ENCODE data around the gene CFC1B.
"Not testable (repeated sequence)": the region's sequence is repeated elsewhere in the genome, so short reads cannot be mapped to it uniquely, and the experiment has no call there.

- TF ChIP-seq, protein P1, sequence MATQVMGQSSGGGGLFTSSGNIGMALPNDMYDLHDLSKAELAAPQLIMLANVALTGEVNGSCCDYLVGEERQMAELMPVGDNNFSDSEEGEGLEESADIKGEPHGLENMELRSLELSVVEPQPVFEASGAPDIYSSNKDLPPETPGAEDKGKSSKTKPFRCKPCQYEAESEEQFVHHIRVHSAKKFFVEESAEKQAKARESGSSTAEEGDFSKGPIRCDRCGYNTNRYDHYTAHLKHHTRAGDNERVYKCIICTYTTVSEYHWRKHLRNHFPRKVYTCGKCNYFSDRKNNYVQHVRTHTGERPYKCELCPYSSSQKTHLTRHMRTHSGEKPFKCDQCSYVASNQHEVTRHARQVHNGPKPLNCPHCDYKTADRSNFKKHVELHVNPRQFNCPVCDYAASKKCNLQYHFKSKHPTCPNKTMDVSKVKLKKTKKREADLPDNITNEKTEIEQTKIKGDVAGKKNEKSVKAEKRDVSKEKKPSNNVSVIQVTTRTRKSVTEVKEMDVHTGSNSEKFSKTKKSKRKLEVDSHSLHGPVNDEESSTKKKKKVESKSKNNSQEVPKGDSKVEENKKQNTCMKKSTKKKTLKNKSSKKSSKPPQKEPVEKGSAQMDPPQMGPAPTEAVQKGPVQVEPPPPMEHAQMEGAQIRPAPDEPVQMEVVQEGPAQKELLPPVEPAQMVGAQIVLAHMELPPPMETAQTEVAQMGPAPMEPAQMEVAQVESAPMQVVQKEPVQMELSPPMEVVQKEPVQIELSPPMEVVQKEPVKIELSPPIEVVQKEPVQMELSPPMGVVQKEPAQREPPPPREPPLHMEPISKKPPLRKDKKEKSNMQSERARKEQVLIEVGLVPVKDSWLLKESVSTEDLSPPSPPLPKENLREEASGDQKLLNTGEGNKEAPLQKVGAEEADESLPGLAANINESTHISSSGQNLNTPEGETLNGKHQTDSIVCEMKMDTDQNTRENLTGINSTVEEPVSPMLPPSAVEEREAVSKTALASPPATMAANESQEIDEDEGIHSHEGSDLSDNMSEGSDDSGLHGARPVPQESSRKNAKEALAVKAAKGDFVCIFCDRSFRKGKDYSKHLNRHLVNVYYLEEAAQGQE (IDR thresholded peaks at IDR 0.05; ENCODE audit: low read depth, low read length) = not testable (repeated sequence)
- TF ChIP-seq, protein P2, sequence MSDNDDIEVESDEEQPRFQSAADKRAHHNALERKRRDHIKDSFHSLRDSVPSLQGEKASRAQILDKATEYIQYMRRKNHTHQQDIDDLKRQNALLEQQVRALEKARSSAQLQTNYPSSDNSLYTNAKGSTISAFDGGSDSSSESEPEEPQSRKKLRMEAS (IDR thresholded peaks at IDR 0.05; ENCODE audit: low read depth) = not testable (repeated sequence)
- not testable (repeated sequence) for TF ChIP-seq TEAD4 (IDR thresholded peaks at IDR 0.05; ENCODE audit: borderline replicate concordance, insufficient read depth); CTCF (IDR thresholded peaks at IDR 0.05); SMC3 (IDR thresholded peaks at IDR 0.05; ENCODE audit: low read depth, low read length)
Measured at GRCh38 chr2:130530212-130530611, 9.2 kb downstream of the CFC1B start.
